GM12801 (cell line): ENCODE data around the gene VAMP4.

Experiments used
- CTCF ChIP-seq: IDR thresholded peaks from one replicate; pipeline ENCODE4 v1.5.1; 2011; ENCODE audit warnings: control low read depth; ENCODE audit not compliant: insufficient read length; ENCODE audit errors: extremely low read depth

Gene VAMP4

DNA sequence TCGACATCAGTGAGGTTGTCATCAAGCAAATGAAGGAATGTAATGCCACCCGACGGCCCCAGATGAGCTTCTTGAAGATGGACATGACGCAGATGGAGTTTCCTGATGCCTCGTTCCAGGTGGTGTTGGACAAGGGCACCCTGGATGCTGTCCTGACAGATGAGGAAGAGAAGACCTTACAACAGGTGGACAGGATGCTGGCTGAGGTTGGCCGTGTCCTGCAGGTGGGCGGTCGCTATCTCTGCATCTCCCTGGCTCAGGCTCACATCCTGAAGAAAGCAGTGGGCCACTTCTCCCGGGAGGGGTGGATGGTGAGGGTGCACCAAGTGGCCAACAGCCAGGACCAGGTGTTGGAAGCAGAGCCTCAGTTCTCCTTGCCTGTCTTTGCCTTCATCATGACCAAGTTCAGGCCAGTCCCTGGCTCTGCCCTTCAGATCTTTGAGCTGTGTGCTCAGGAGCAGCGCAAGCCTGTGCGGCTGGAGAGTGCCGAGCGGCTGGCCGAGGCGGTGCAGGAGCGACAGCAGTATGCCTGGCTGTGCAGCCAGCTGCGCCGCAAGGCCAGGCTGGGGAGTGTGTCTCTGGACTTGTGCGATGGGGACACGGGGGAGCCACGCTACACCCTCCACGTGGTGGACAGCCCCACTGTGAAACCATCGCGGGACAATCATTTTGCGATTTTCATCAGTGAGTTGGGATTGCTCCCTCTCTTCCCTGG lies 42.1 kb upstream of the VAMP4 start:
- no peak for TF ChIP-seq CTCF

DNA sequence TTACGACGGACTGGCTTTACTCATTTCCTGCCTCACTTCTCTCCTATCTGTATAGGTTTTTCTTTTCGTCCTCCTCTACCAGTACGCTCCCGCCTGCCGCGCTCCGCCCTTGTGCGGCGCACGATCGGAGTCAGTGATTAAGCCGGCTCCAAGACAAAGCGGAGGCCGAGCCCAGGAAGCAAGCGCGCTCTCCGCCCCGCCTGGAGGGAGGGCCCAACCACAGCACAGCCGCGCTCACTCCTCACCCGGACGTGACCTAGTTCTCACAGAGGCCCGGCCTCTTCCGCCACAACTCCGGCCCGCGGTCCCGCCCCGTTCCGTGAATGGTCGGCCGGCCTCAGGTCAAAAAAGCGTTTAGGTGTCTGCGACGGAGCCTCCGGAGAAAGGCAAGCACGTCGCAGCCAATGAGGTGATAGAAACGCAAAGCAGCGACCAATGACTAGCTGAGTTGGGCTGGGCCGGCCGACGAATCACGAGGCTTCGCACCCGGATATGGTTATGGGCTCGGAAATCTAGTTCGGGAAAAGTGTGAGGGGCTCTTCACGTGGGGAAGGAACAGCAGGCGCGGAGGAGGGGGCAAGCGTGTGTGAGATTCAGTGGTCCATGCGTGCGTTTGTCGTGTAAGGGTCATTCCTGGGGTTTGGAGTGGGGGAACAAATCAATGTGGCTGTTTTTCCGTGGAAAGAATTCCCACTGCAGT lies 39.5 kb upstream of the VAMP4 start, which contains the start of gene METTL13:
Gene METTL13 (plus strand): TSS at position 485 of the 700 bp plus-strand sequence. CDS start 308 bp downstream, outside the sequence.
- TF ChIP-seq CTCF, result no peak

DNA sequence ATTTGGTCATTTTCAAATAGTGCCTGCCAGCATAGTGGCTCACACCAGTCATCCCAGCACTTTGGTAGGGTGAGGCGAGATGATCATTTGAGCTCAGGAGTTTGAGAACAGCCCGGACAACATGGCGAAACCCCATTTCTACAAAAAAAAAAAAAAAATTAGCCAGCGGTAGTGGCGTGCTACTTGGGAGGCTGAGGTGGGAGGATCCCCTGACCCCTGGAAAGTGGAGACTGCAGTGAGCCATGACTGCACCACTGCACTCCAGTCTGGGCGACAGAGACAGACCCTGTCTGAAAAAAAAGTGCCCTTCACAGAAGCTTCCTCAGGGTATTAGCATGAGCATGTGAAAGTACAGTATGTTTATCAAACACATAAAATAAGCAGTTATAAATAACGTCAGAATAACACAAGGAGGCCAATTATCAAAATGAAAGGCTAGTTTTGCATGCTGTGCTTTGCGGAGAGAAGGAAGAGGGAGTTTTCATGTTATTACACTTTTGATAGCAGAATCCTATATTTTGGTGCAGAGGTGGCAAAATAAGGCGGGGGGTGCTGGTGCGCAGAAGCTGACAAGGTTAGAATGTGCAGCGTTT lies 38.8 kb upstream of the VAMP4 start:
- no peak for TF ChIP-seq CTCF

DNA sequence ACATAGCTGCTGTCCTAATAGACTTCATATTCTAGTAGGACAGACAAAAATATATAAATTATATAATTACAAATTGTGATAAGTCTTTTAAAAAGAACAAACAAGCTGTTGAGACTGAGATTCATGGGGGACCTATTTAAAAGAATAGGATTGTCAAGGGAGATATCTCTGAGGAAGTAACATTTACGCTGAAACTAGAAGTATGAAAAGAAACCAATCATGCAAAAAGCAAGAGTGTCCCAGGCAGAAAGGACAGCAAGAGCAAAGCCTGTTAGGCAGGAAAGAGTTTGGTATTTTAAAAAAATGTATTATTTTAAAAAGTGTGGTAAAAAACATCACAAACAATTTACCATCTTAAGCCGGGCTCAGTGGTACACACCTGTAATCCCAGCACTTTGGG lies 30.4 kb upstream of the VAMP4 start:
- no peak for TF ChIP-seq CTCF

DNA sequence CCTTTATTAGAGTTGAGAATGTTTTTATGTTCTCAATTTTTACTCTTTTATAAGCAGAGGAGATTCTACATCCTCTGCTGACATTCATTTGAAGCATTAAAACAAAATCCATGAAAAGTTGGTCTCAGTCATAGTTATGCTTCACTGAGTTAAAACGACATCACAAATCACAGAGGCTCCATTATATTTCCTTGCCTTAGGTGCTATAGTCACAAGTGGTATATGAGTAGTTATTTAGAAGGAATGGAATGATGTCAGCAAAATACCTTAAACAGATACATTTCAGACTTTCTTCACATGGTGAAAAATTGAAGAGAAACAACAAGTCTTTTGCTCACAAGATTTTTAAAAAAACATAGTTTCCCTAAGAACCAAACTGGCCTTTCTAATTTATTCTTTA lies 27.9 kb upstream of the VAMP4 start:
- no peak for TF ChIP-seq CTCF

- no peak for TF ChIP-seq CTCF
Observed at GRCh38 chr1:171769171-171769570, 27.3 kb upstream of the VAMP4 start.

- TF ChIP-seq CTCF, result no peak
Observed at GRCh38 chr1:171763764-171764163, 21.9 kb upstream of the VAMP4 start.
